ENCODE measurements around the gene PICK1. TPM values are rescaled to one million over a fixed set of nuclear protein-coding genes. Genes with fewer than 3 reads are reported as not detected.

PICK1 gene
- total RNA-seq, 4 donors from 2014 or later = 35.9 to 67.6 (median 51.4) TPM

DNA sequence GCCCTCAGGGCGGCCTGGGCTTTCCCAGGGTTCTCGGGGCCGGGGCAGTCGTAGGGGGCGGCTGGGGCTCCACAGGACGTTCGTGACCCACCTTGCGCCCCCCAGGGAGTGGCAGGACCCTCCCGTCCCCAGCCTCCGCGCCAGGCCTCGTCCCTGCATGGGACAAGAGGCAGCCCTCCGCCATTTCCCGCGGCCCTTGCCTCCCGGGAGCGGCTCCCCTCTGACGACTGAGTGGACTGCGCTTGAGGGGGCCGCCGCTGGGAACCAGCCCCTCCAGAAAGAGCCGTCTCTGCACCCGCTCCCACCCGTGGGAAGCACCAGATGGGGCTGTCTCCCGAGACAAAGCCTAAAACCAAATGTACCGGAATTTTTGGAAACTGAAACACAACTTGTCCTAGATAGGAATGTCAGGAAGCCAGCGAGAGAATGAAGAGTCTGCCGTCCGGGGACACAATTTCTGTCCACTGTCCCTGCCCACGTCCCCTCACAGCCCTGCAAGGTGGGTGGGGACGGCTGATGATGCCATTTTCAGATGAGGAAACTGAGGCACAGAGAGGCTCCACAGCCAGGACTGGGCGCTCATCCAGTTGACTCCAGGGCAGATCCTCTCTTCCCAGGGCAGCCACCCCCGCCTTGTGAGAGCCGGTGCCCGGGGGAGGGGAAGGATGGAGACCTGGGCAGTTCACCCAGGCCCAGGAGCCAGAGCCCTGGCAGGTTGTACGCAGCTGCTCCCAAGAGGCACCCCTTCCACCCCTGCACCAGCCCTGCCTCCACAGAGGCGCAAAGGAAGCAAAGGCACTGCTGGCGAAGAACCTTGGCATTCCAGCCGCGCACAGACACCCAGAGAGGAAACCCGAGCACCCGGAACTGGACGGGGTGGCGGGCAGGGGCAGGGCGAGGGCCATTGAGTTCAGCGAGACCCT, 18.1 kb upstream of the PICK1 start:
- H3K4me3 ChIP-seq (ENCODE audit: low read depth, poor library complexity, severe bottlenecking) = no peak overlapping the region
- no peak for DNase-seq (ENCODE audit: low spot score in 2 of 2)
- no peak for TF ChIP-seq POLR2A (IDR thresholded peaks at IDR 0.05)
- TF ChIP-seq, protein P1, sequence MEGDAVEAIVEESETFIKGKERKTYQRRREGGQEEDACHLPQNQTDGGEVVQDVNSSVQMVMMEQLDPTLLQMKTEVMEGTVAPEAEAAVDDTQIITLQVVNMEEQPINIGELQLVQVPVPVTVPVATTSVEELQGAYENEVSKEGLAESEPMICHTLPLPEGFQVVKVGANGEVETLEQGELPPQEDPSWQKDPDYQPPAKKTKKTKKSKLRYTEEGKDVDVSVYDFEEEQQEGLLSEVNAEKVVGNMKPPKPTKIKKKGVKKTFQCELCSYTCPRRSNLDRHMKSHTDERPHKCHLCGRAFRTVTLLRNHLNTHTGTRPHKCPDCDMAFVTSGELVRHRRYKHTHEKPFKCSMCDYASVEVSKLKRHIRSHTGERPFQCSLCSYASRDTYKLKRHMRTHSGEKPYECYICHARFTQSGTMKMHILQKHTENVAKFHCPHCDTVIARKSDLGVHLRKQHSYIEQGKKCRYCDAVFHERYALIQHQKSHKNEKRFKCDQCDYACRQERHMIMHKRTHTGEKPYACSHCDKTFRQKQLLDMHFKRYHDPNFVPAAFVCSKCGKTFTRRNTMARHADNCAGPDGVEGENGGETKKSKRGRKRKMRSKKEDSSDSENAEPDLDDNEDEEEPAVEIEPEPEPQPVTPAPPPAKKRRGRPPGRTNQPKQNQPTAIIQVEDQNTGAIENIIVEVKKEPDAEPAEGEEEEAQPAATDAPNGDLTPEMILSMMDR (IDR thresholded peaks at IDR 0.05) = no peak
- 74% methylated on average over 41 of the region's 46 CpGs for WGBS, 2 donors
- intact Hi-C loops (cut with DNase I; ENCODE audit: low total_unique reads) = no loop called here

DNA sequence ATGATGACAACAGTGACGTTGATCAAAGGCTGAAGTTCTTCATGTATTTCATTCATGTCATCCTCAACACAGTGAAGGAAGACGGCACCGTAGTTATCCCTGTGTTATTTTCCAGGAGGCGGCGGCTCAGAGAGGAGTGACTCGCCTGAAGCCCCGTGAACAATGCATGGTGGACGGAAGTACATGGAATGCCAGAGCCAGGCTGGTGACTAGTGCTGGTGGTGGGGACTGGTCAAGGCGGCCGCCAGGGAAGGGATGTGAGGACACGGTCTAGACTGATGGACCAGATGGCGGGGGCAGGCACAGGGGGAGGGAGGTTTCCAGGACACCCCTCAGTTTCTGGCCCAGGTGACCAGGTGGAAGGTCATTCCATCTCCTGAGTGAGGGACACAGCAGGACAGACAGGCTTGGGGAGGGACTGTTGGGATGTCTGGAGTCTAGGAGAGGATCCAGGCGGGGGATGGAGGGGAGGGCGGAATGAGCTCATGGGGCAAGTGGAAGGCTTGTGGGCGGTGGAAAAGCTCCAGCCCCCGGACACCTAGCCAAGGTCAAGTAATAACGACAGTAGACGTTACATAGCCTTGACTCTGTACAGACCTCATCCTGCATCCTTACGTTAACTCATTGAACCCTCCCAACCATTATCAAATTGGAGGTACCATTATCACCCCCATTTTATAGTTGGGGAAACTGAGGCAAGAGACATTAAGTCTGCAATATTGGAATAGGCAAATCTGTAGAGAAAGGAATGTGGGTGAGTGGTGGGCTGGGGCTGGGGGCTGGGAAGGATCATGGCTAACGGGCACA, 16.0 kb upstream of the PICK1 start:
- 85 to 87% methylated on average over 20 of the region's 20 CpGs for WGBS, 2 donors
- TF ChIP-seq POLR2A (IDR thresholded peaks at IDR 0.05) = no peak
- H3K4me3 ChIP-seq (ENCODE audit: low read depth, poor library complexity, severe bottlenecking) = no peak overlapping the region
- no peak for DNase-seq (ENCODE audit: low spot score in 2 of 2)
- intact Hi-C loops (cut with DNase I; ENCODE audit: low total_unique reads) = no loop called here

DNA sequence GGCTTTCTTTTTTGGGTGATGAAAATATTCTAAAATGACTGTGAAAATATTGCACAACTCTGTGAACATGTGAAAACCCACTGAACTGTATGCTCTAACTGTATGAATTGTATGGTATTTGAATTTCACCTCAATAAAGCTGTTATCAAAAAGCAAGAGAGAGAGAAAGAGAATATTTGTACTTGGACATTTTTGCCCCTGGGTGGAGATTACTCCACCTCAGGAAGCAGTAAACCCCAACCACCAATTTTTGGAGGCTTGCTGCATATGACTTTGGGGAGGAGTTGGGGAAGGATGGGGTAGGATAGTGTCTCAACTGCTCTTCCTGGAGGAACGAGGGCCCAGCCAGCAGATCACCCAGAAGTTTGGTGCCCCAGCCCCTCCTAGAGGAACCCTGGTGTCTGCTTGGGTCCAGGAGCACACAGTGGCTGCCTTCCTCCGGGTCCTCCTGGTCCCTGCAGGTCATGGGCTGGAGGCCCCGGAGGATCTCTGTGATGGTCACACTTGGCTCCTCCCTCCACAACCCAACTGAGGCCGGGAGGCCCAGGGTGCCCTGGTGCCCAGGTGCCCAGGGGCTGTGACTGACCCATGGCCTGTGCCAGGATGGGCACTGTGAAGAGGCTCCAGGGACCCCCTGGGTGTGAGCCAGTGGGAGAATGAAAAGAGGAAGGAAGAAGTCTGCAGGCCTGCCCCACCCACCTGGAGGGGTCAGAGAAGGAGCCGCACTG, 15.3 kb upstream of the PICK1 start:
- TF ChIP-seq, protein P1 (IDR thresholded peaks at IDR 0.05) = no peak
- no peak for TF ChIP-seq POLR2A (IDR thresholded peaks at IDR 0.05)
- H3K4me3 ChIP-seq (ENCODE audit: low read depth, poor library complexity, severe bottlenecking) = no peak overlapping the region
- no peak for DNase-seq (ENCODE audit: low spot score in 2 of 2)
- intact Hi-C loops (cut with DNase I; ENCODE audit: low total_unique reads) = no loop called here
- WGBS, 2 donors = 78 to 80% methylated on average over 5 of the region's 5 CpGs

DNA sequence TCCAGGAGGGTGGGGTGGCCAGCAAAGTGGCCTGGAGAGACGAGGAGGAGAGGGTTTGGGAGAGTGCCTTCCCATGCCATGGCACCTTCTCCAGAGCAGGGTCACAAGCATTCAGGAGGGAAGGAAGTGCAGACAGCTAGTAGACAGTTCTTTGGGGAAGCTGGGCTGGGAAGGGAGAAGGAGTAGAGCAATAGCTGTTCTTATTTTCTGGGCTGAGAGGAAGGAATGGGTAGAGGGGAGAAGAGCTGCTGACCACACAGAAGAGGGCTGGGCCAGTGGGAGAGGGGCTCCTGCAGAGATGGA, 14.8 kb upstream of the PICK1 start:
- 64 to 65% methylated on average over 1 of the region's 1 CpG for WGBS, 2 donors
- no peak for TF ChIP-seq POLR2A (IDR thresholded peaks at IDR 0.05)
- TF ChIP-seq, protein P1 (IDR thresholded peaks at IDR 0.05) = no peak
- intact Hi-C loops (cut with DNase I; ENCODE audit: low total_unique reads) = no loop called here
- no peak overlapping the region for H3K4me3 ChIP-seq (ENCODE audit: low read depth, poor library complexity, severe bottlenecking)
- DNase-seq (ENCODE audit: low spot score in 2 of 2) = no peak

DNA sequence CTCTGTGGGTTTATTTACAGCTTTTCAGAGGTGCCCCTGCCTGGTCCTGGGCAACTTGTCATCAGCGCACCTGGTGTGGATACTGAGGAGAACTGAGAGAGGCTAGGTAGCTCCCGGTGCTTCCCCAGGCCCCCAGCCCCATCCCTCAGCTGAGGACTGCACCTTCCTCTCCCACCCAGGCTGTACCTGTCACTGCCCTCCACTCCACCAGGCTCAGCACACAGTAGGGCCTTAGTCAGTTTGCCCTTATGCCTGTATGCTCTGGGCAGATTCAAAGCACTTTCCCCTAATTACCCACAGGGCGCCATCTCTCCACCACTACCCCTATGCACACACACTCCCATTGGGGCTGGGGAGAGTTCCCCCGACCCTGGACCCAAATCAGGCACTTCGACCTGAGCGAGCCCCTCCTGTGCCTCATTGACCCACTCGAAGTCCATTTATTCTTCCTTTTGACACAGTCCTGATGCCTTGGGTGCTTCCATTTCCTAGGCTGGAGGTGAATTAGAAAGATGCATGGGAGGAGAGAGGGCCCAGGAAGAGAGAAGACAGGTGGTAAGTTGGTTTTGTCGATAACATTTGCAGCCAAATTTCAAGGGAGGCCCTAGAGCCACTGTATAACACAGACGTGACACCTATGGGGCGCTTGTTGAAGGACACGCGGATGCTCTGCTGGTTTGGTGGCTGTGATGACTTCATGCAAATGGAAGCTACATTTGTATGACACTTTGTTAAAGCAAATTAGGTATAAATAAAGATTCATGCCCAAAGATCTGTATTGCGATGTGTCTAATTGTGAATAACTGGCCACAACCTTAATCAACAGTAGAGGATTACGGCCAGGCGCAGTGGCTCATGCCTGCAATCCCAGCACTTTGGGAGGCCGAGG, 13.8 kb upstream of the PICK1 start:
- TF ChIP-seq, protein P1 (IDR thresholded peaks at IDR 0.05) = no peak
- no peak for TF ChIP-seq POLR2A (IDR thresholded peaks at IDR 0.05)
- no peak overlapping the region for H3K4me3 ChIP-seq (ENCODE audit: low read depth, poor library complexity, severe bottlenecking)
- intact Hi-C loops (cut with DNase I; ENCODE audit: low total_unique reads) = no loop called here
- 90 to 92% methylated on average over 16 of the region's 16 CpGs for WGBS, 2 donors
- DNase-seq (ENCODE audit: low spot score in 2 of 2) = no peak
